H9 (cell line): Measurements from ENCODE around the gene GCK. TPM values are rescaled to one million over a fixed set of nuclear protein-coding genes. Genes with fewer than 3 reads are reported as not detected.

Experiments
- DNase-seq: peaks from one replicate; pipeline ENCODE4 v3.0.0-alpha.2; 2017
- H2AFZ ChIP-seq: one replicate; pipeline ENCODE4 v1.6.1; 2013; ENCODE audit warnings: mild to moderate bottlenecking, low read length, control low read depth, moderate library complexity
- H2AK5ac ChIP-seq: 2 replicates; pipeline ENCODE4 v1.6.1; 2013; ENCODE audit warnings: low read length, control low read depth, mixed read lengths; ENCODE audit not compliant: insufficient read length
- H2BK120ac ChIP-seq: one replicate; pipeline ENCODE4 v1.6.1; 2013; ENCODE audit warnings: low read depth, mild to moderate bottlenecking, low read length, control low read depth, inconsistent platforms; ENCODE audit not compliant: poor library complexity, severe bottlenecking
- H2BK12ac ChIP-seq: 2 replicates; pipeline ENCODE4 v1.6.1; 2013; ENCODE audit warnings: low read length, control low read depth, mixed read lengths, low read depth; ENCODE audit not compliant: insufficient read length
- H2BK15ac ChIP-seq: 2 replicates; pipeline ENCODE4 v1.6.1; 2013; ENCODE audit warnings: low read depth, low read length, control low read depth
- H2BK20ac ChIP-seq: one replicate; pipeline ENCODE4 v1.6.1; 2013; ENCODE audit warnings: low read depth, mild to moderate bottlenecking, low read length, control low read depth, inconsistent platforms; ENCODE audit not compliant: poor library complexity, severe bottlenecking
- H2BK5ac ChIP-seq: 2 replicates; pipeline ENCODE4 v1.6.1; 2013; ENCODE audit warnings: low read length, control low read depth, mixed read lengths; ENCODE audit not compliant: insufficient read length
- H3K14ac ChIP-seq: 2 replicates; pipeline ENCODE4 v1.6.1; 2013; ENCODE audit warnings: low read length, control low read depth; ENCODE audit not compliant: insufficient read depth
- H3K18ac ChIP-seq: 2 replicates; pipeline ENCODE4 v1.6.1; 2013; ENCODE audit warnings: low read depth, mild to moderate bottlenecking, mixed read lengths, low read length, control low read depth; ENCODE audit not compliant: insufficient read length
- H3K23ac ChIP-seq: 2 replicates; pipeline ENCODE4 v1.6.1; 2013; ENCODE audit warnings: low read length, control low read depth, mixed read lengths, low read depth; ENCODE audit not compliant: insufficient read length
- H3K23me2 ChIP-seq: 2 replicates; pipeline ENCODE4 v1.6.1; 2013; ENCODE audit warnings: low read depth, mild to moderate bottlenecking, mixed read lengths, low read length, control low read depth; ENCODE audit not compliant: insufficient read length, poor library complexity, severe bottlenecking
- H3K27ac ChIP-seq: 2 replicates; pipeline ENCODE4 v1.5.1; 2013; ENCODE audit warnings: low read length, control low read depth, mixed read lengths, low read depth; ENCODE audit not compliant: insufficient read length
- H3K27me3 ChIP-seq: 2 replicates; pipeline ENCODE4 v1.6.1; 2013; ENCODE audit warnings: low read length, control low read depth, inconsistent platforms; ENCODE audit not compliant: insufficient read depth
- H3K4ac ChIP-seq: 2 replicates; pipeline ENCODE4 v1.6.1; 2013; ENCODE audit warnings: low read depth, mild to moderate bottlenecking, control low read depth, inconsistent platforms, low read length, moderate library complexity
- H3K4me1 ChIP-seq: 2 replicates; pipeline ENCODE4 v1.6.1; 2013; ENCODE audit warnings: low read length, control low read depth, inconsistent platforms; ENCODE audit not compliant: insufficient read depth
- H3K4me2 ChIP-seq: 2 replicates; pipeline ENCODE4 v1.6.1; 2013; ENCODE audit warnings: low read length, control low read depth, mixed read lengths; ENCODE audit not compliant: insufficient read length, insufficient read depth
- H3K56ac ChIP-seq: 2 replicates; pipeline ENCODE4 v1.6.1; 2013; ENCODE audit warnings: low read depth, mild to moderate bottlenecking, mixed read lengths, low read length, control low read depth; ENCODE audit not compliant: insufficient read length
- H3K79me1 ChIP-seq: 2 replicates; pipeline ENCODE4 v1.6.1; 2013; ENCODE audit warnings: low read depth, mild to moderate bottlenecking, moderate library complexity, low read length, control low read depth, inconsistent platforms; ENCODE audit not compliant: insufficient read depth, poor library complexity, severe bottlenecking
- H3K79me2 ChIP-seq: 2 replicates; pipeline ENCODE4 v1.6.1; 2013; ENCODE audit warnings: low read length, control low read depth, inconsistent platforms; ENCODE audit not compliant: insufficient read depth
- H3K9ac ChIP-seq: 2 replicates; pipeline ENCODE4 v1.6.1; 2013; ENCODE audit warnings: low read length, control low read depth, mixed read lengths; ENCODE audit not compliant: insufficient read length; ENCODE audit errors: extremely low read depth
- H3K9me3 ChIP-seq: one replicate; pipeline ENCODE4 v1.6.1; 2013; ENCODE audit warnings: low read depth, low read length, inconsistent platforms; ENCODE audit not compliant: control insufficient read depth
- H3T11ph ChIP-seq: one replicate; pipeline ENCODE4 v1.6.1; 2013; ENCODE audit warnings: mild to moderate bottlenecking, low read length, control low read depth, inconsistent platforms
- H4K20me1 ChIP-seq: one replicate; pipeline ENCODE4 v1.6.1; 2013; ENCODE audit not compliant: control insufficient read depth, insufficient read length, insufficient read depth
- H4K5ac ChIP-seq: 2 replicates; pipeline ENCODE4 v1.6.1; 2013; ENCODE audit warnings: low read depth, mild to moderate bottlenecking, mixed read lengths, low read length, control low read depth; ENCODE audit not compliant: insufficient read length
- H4K8ac ChIP-seq: replicated peaks from 2 replicates; pipeline ENCODE4 v1.6.1; 2013; ENCODE audit warnings: low read length, control low read depth, mixed read lengths, low read depth; ENCODE audit not compliant: insufficient read length
- H4K91ac ChIP-seq: 2 replicates; pipeline ENCODE4 v1.6.1; 2013; ENCODE audit warnings: low read depth, mild to moderate bottlenecking, moderate library complexity, mixed read lengths, low read length, control low read depth; ENCODE audit not compliant: insufficient read length
- H3K27ac Mint-ChIP-seq, 3 experiments: 2 replicates in 2 of 3; 3 replicates in 1 of 3; pipeline ENCODE4 v1.8.0; 2020 to 2021; ENCODE audit warnings: mixed read lengths in 3 of 3, mild to moderate bottlenecking in 1 of 3, moderate library complexity in 1 of 3
- H3K27me3 Mint-ChIP-seq: 2 replicates; pipeline ENCODE4 v1.8.0; 2021; ENCODE audit warnings: low read depth, mild to moderate bottlenecking, moderate library complexity, mixed read lengths
- H3K36me3 Mint-ChIP-seq, 3 experiments: 2 replicates in 2 of 3; 3 replicates in 1 of 3; pipeline ENCODE4 v1.8.0; 2020 to 2021; ENCODE audit warnings: low read depth in 3 of 3, mixed read lengths in 3 of 3; ENCODE audit not compliant: insufficient read depth in 1 of 3
- H3K4me1 Mint-ChIP-seq, 2 experiments: 2 replicates each; pipeline ENCODE4 v1.8.0; 2020; ENCODE audit warnings: mixed read lengths in 2 of 2
- H3K4me3 Mint-ChIP-seq, 2 experiments: 2 replicates in 1 of 2; 3 replicates in 1 of 2; pipeline ENCODE4 v1.8.0; 2020 to 2021; ENCODE audit warnings: mild to moderate bottlenecking in 2 of 2, mixed read lengths in 2 of 2, moderate library complexity in 1 of 2
- H3K9me3 Mint-ChIP-seq, 2 experiments: 2 replicates in 1 of 2; 3 replicates in 1 of 2; pipeline ENCODE4 v1.8.0; 2020; ENCODE audit warnings: mild to moderate bottlenecking in 2 of 2, mixed read lengths in 2 of 2, moderate library complexity in 1 of 2
- WGBS: extraction: QIAGEN DNeasy Blood & Tissue Kit; methylation state at CpG from one replicate; pipeline ENCODE4 v1.1.7; 2013; ENCODE audit warnings: missing lambda C conversion rate, low lambda C conversion rate, mixed read lengths; ENCODE audit not compliant: insufficient read length; ENCODE audit errors: extremely low coverage; 5-methylcytosine and 5-hydroxymethylcytosine counted together
- total RNA-seq: library from RNA; stranded (reverse); gene quantifications from 2 replicates; pipeline ENCODE4 v1.2.1, GENCODE V29; 2021
- TF ChIP-seq, protein P1 (sequence below): fragments of 200-600 bp; sonication (generic); conservative IDR thresholded peaks from 3 replicates; pipeline ENCODE4 v1.8.0; 2021; ENCODE audit warnings: antibody characterized with exemption, mild to moderate bottlenecking

The GCK gene
- total RNA-seq, 1 experiment from 2014 or later = 0.98 TPM

DNA sequence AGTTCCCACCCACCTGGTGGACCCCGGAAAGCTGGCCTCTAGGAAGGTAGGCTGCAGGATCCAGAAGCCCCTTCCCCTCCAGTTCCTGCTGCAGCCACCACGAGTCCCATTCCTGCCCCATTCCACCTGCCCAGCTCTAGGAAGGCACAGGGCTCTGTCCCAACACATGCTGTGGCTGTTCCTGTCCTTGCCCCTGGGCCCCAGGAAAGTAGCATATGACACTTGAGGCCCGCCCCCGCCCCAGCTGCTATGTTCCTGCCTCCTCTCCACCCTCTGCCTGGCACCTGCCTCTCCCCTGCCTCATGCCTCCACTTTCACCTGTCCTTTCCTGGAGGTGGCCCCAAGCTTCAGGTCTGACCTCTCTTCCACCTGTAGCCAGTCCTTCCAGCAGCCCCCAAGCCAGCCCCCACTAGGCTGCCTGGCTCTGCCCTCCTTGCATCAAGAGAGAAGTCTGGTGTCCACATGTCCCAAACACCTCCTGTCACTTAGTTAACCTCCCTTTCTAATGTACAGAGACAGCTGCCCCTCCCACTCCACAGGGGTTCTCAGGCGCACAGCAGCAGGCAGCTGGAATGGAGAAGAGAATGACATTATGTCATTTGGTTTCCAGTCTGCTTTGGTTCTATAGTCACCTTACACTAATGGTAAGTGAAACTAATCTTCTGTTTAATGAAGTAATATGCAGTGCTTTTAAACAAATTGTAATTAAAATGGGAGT is 34.3 kb upstream of the GCK start:
- peaks cover 20 to 36% of the 10 kb centered on the region in 2 experiments for H3K4me1 Mint-ChIP-seq
- WGBS = no CpG with 5 or more reads among the region's 5 CpGs
- Histone ChIP-seq H3K14ac (no peak overlapping the region), H2AK5ac (no peak overlapping the region), H3K79me2 (no peaks in the 10 kb centered on the region), H3K4me1 (no peaks in the 10 kb centered on the region; the same call in 1 of the 2 replicates), H2BK5ac (no peak overlapping the region), H3K9me3 (no peaks in the 10 kb centered on the region), H4K8ac (no peak overlapping the region), H3K18ac (no peak overlapping the region), H2BK15ac (no peak overlapping the region), H3K9ac (no peak overlapping the region), H3K4me2 (no peak overlapping the region), H2BK20ac (no peak overlapping the region), H3K27ac (no peak overlapping the region), H2AFZ (no peak overlapping the region), H3K23me2 (no peaks in the 10 kb centered on the region), H3K27me3 (no peaks in the 10 kb centered on the region), H4K91ac (no peak overlapping the region), H4K5ac (no peak overlapping the region), H4K20me1 (no peaks in the 10 kb centered on the region), H3K56ac (no peak overlapping the region), H2BK120ac (no peak overlapping the region), H3K23ac (no peak overlapping the region), H3T11ph (no peak overlapping the region), H3K79me1 (no peaks in the 10 kb centered on the region), H2BK12ac (no peak overlapping the region), H3K4ac (no peak overlapping the region)
- H3K4me3 Mint-ChIP-seq = no peak overlapping the region
- H3K36me3 Mint-ChIP-seq = no peaks in the 10 kb centered on the region
- TF ChIP-seq, protein P1, sequence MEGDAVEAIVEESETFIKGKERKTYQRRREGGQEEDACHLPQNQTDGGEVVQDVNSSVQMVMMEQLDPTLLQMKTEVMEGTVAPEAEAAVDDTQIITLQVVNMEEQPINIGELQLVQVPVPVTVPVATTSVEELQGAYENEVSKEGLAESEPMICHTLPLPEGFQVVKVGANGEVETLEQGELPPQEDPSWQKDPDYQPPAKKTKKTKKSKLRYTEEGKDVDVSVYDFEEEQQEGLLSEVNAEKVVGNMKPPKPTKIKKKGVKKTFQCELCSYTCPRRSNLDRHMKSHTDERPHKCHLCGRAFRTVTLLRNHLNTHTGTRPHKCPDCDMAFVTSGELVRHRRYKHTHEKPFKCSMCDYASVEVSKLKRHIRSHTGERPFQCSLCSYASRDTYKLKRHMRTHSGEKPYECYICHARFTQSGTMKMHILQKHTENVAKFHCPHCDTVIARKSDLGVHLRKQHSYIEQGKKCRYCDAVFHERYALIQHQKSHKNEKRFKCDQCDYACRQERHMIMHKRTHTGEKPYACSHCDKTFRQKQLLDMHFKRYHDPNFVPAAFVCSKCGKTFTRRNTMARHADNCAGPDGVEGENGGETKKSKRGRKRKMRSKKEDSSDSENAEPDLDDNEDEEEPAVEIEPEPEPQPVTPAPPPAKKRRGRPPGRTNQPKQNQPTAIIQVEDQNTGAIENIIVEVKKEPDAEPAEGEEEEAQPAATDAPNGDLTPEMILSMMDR = no peak
- H3K27ac Mint-ChIP-seq = peak overlapping the region in 1 of 3 experiments; percentile 32; a peak in 1 of 7 replicates
- DNase-seq = no peak
- no peaks in the 10 kb centered on the region for H3K9me3 Mint-ChIP-seq
- no peaks in the 10 kb centered on the region; the same call in 1 of the 2 replicates for H3K27me3 Mint-ChIP-seq
